Head of caudate nucleus (tissue), 42 donors: ENCODE measurements around the gene CR1L.
"Not testable (repeated sequence)": the region's sequence is repeated elsewhere in the genome, so short reads cannot be mapped to it uniquely, and the experiment has no call there.

Experiments
- DNase-seq, 42 donors: peaks; one replicate each; pipeline versions ENCODE4 v3.0.0 to v3.0.0-alpha.2; 2020 to 2021; ENCODE audit warnings: mixed read lengths in 7 of 42
- intact Hi-C: fragments of 100-400 bp; cut with DNase I; formaldehyde crosslinking; loops from one replicate; pipeline ENCODE4 v1.15.0; 2022

The CR1L gene

DNA sequence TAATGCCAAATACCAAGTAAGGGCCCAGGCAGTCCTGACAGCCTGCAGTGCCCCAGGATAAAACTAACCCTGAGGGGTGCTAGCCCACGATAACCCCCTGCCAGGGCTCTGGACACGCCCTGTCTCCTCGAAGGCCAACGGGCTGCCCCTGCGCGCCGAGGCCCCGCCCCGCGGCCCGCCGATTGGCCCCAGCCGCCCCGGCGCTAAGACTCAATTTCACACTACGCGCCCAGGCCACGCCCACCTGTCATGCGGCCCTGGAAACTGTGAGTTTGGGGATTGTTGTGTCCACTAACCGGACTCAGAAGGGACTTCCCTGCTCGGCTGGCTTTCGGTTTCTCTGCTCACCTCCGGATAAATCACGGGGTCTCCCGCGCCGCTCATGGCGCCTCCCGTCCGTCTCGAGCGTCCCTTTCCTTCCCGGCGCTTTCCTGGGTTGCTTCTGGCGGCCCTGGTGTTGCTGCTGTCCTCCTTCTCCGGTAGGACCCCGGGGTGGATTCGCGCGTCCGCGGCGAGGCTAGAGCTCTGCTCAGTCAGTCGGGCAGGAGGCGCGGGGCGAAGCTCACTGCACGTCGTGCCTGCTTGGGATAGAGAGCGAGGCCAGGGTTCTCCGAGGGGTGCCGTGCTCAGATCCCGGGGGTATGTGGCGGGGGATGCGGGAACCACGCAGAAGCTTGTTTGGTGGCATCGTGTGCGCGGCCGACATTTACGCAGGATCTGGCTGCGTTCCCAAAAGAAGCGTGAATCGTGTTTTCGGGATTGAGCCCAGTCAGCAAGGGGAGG is at the start of gene CR1L:
TSS of gene CR1L (plus strand) at position 282 of the 783 bp plus-strand sequence. CDS start at position 383, 101 bp downstream.
- intact Hi-C loops, result no loop called here
- DNase-seq, result peak; percentile 61 to 92 (median 83)

DNA sequence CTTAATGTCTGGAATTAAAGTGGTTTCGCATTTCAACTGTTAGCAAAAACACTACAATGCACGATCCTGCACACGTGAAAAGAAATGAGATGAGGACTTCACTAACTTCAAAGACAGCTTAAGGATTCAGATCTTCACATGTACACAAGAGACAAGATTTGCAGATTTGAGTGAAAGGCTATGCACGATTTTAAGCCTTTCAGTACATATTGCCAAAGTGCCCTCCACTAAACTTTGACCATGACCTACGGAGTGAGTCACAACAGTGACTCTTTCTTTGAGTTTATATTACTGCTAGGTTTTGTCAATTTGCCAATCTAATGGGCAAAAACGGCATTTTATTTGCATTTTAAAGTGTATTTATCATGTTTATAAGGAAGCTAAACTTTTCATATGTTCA is 41.2 kb upstream of the CR1L start:
- no peak for DNase-seq
- intact Hi-C loops, result no loop called here

DNA sequence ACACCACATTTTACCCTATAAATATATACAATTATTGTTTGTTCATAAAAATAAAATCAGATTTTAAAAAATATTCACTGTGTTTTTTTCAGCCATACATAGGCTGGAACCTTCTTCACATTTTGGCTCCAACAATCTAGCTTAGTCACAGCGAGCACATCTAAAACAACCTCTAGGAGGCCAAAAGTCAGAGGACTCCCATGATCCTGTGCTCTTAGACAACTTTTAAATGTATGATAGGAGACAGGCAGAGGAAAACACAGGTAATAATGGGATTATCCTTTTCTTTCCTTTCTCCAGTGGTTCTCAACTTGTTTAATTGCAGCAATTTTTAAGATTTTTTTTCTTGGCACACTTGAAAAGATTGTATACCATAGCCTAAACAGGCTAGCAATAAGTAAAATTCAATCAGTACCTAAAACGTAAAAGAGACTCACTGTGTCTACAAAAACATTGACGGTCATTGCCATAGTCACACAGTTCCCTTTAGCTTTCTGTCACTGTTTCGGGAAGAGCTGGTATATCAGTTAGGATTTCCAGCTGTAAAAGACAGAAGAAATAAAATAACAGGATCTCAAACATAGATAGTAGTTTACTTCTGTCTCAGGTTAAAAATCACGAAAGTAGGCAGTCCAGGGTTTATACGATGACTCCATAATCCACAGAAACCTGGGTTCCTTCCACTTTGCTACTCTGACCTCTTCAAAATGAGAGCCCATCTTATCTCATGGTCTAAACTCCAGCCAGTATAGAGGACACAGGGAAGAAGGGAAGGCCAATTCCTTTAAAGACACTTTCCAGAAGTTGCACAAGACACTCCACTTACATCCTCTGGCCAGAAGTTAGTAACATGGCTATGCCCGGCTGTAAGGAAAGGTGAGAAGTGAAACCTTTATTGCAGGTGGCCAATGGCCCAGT is 39.2 kb upstream of the CR1L start:
- no peak for DNase-seq
- intact Hi-C loops, result no loop called here

DNA sequence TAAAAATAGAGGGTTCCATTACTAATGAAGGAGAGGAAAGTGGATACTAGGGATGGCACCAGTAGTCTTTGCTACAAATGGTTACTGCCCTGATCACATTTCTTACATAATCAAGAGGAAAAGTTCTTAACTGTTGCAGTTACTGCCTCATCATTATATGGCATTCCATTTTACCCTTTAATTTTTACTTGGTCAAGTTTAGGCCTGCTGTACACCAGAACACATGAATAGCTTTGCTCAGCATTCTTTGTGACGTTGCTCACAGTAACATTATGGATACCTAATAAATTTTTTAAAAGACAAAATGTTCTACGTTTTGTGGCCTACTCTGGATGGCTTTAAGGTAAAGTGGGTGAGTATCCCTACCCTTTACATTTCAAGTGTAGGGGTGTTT is 38.6 kb upstream of the CR1L start:
- intact Hi-C loops, result no loop called here
- no peak for DNase-seq

DNA sequence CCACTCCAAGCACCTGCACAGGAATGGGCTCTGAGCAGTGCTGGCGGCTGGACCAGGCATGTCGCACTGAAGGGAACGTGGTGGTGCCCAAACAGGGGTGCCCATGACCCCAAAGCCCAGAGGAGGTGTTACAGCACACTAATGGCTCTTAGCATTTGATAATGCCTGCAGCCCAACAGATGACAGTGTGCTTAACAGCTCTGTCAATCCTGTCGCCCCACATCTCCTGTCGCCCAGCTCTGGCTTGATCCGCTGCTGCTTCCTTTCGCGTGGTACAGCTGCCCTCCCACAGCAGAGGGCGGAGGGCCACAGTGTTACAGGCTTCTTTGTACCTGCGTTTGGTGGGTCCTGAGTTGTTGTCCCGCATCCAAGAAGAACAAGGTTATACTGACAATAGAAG is 32.2 kb upstream of the CR1L start:
- intact Hi-C loops, result no loop called here

DNA sequence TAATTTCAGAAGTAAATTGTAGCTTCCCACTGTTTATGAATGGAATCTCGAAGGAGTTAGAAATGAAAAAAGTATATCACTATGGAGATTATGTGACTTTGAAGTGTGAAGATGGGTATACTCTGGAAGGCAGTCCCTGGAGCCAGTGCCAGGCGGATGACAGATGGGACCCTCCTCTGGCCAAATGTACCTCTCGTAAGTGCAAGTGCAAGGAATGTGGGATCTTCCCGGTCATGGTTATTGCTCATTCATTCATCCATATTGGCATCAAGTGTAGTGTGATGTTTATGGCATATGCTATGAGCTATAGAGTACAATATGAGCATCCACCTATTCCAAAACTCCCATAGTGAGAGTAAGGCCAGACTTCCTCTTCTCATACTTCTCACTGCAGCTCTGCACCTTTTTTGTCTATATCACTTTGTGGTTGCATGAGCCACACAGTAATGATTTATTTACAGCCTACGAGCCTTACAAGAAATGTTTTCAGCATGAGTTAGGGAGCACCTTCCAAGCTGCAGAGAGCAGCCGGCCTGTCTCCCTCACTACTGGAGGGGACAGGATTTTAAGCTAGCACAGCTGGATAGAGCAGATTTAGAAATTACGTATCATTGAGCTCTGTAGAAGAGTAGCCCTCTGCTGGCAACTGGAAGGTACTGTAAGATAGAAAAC is 24.9 kb upstream of the CR1L start:
- DNase-seq, result peak in 22 of 42 donors; percentile 4 to 67 (median 40)
- intact Hi-C loops, result no loop called here

More for the DNA sequence above, 32.2 kb upstream of the CR1L start:
- no peak for DNase-seq

DNA sequence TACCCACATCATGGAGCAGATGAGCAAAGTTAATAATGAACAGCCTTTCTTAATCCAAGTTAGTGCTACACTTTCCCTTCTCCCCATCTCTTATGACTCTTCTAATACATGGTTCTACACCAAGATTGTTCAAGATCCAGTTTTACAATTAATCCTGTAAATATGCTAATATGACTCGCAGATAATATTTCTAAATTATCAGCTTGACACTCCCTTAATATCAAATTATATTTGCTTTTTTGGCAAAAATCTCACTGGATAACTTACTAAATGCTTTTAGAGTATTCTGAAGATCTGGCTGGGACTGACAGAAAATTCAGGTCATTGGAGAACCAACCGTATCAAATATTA is 24.4 kb upstream of the CR1L start:
- no peak for DNase-seq
- intact Hi-C loops, result no loop called here

DNA sequence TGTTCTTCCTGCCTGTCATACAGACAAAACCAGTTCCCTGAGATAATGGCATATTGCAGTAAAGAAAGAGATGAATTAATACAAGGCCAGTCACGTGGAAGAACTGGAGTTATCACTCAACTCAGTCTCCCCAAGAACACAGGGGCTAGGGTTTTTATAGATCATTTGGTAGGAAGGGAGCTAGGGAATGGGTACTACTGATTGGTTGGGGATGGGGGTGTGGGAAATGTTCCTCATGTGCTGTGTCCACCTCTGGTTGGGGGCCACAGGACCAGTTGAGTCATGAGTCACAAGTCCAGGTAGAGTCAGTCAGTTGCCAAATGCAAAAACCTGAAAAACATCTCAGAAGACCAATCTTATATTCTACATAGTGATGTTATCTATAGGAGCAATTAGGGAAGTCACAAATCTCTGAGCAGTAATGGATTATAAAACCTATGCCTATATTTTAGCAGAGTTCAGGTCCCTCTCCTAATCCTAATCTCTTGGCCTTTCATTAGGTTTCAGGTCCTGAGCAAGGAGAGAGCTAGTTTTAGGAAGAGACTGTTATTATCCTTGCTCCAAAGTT is 19.3 kb upstream of the CR1L start:
- intact Hi-C loops, DNase-seq: not testable (repeated sequence)

DNA sequence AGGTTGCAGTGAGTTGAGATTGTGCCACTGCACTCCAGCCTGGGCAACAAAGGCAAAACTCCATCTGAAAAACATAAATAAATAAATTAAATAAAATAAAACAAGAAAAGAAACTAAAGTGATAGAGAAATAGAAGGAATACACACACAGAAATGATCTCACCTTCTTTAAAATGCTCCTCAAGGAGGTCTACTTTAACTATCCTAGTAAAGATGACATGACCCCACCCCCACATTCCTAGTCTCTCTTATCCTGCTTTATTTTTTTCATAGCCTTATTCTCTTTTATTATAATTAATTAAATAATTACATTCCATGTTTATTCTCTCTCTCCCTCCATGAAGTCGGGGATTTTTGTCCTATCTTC is 18.0 kb upstream of the CR1L start:
- intact Hi-C loops, result no loop called here
- DNase-seq, result no peak

DNA sequence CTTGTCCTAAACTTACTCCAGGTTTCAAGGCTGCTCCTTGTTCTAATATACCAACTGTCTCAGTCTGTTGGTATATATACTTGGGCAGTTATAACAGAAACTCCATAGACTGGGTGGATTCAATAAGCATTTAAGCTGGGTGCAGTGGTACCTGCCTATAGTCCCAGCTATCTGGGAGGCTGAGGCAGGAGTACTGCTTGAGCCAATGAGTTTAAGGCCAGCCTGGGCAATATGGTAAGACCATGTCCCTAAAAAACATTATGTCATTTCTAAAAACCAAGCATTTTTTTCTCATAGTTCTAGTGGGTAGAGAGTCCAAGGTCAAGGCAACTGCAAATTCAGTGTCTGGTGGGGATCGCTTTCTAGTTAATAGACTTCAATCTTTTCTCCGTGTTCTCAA is 17.4 kb upstream of the CR1L start:
- intact Hi-C loops, result no loop called here
- DNase-seq, result no peak

DNA sequence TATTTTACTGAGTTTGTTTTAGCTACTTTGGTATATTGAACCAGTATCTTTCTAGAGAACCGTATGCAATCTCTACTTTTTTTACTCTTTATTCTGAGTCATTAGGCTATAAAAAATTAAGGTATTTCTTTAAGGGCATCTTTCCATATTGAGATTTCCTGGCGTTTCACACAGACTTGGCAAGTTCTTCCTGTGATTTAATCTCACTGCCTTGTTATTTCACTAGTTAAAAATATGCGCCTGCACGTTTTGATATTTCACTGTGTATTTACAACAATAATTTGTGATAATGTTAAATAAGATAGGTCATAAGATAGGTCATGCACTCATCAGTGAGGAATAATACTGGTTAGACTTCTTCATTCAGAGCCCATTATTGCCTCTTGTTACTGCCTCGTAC is 16.2 kb upstream of the CR1L start:
- intact Hi-C loops, result no loop called here
- DNase-seq, result no peak

DNA sequence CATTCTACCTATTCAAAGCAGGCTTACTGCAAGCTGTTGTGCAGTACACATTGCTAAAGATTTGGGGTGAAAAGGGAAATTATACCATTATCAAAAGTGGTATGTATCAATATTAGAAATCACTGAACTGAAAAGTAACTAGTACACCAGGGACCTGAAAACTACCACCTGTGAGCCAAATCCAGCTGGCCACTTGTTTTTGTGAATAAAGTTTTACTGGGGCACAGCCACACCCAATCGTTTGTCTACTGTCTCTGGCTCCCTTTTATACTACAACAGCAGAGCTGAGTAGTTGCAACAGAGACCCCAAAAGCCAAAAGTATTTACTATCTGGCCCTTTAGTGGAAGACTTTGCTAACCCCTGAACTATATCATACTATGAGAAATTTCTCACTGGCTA is 13.8 kb upstream of the CR1L start:
- intact Hi-C loops, result no loop called here
- DNase-seq, result no peak

DNA sequence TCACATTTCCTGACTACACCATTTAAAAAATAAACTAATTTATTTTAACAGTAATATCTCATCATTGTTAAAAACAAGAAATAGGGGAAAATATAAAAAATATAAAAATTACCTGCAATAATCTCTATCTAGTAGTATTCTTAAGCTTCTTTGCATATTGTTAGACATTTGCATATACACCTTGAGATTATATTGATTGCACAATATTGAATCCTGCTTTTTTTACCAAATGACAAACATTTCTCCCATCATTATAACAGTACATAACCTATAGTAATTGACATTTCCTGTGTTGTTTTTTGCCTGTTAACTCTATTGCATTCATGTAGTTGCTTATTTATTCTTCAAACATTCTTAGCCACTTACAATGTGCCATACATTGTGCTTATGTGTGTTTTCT is 11.7 kb upstream of the CR1L start:
- intact Hi-C loops, result no loop called here
- no peak for DNase-seq

DNA sequence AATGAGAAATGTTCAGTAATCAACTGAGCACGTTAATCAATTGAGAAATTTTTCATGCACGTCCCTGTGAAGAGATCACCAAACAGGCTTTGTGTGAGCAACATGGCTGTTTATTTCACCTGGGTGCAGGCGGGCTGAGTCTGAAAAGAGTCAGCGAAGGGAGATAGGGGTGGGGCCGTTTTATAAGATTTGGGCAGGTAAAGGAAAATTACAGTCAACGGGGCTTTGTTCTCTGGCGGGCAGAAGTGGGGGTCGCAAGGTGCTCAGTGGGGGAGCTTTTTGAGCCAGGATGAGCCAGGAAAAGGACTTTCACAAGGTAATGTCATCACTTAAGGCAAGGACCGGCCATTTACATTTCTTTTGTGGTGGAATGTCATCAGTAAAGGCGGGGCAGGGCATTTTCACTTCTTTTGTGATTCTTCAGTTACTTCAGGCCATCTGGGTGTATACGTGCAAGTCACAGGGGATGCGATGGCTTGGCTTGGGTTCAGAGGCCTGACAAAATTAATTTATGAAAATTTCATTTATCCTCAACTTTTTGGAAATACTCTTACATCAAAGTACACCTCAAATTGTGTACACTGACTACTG is 11.1 kb upstream of the CR1L start:
- intact Hi-C loops, DNase-seq: not testable (repeated sequence)

DNA sequence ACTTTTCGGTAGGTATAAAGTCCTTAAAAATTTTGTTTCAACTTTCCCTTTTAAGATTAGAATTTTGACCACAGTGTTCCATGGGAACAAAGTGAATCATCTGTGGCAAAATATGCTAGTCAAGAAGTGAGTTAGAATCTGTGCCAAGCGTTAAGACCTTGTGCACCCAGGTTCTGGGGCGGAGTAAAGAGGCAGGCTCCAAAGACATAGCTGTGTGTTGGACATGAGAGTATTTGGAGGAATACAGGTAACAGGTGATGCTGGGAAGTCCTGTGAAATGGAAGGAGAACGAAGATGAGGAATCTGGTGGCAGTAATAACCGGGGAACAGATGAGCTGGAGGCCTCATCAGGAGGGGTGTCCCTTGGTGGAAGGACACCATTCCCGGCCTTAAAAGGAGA is 10.6 kb upstream of the CR1L start:
- intact Hi-C loops, DNase-seq: not testable (repeated sequence)

DNA sequence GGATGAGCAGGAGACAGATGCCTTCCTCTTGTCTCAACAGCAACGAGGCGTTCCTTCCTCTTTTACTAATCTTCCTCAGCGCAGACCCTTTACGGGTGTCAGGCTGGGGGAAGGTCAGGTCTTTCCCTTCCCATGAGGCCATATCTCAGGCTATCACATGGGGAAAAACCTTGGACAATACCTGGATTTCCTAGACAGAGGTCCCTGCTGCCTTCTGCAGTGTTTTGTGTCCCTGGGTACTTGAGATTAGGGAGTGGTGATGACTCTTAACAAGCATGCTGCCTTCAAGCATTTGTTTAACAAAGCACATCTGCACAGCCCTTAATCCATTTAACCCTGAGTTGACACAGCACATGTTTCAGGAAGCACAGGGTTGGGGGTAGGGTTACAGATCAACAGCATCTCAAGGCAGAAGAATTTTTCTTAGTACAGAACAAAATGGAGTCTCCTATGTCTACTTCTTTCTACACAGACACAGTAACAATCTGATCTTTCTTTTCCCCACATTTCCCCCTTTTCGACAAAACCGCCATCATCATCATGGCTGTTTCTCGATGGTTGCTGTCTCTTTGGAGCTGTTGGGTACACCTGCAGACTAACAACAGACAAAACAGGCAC is 9.3 kb upstream of the CR1L start:
- intact Hi-C loops, DNase-seq: not testable (repeated sequence)

DNA sequence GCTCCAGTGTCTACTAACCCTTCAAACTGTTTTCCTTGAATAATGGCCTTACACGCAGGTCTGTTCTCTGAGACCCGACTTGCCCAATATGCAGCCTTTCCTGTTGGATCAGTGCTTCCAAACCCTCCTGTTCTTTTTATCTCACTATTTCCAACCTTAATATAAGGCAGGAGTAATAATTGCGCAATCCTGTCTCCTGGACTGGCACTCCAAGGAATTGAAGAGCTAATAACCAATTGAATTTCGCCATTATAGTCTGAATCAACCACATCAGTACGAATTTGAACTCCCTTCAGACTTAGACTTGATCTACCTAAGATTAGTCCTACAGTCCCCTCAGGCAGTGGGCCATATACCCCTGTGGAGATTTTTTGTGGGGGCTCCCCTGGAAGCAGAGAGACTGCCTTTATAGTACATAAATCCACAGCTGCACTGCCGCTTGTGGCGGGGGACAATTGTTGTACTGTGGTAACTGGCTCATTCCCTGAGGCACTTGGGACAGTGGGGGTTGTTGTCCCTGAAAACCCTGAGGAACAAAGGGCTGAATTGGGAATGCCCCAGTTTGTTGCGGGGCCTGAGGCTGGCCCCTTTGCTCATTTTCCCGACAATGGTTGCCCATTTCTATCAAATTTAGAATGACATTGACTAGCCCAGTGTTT is 6.3 kb upstream of the CR1L start:
- intact Hi-C loops, result not testable (repeated sequence)
- peak in 41 of 42 donors; percentile 27 to 82 (median 60) for DNase-seq

DNA sequence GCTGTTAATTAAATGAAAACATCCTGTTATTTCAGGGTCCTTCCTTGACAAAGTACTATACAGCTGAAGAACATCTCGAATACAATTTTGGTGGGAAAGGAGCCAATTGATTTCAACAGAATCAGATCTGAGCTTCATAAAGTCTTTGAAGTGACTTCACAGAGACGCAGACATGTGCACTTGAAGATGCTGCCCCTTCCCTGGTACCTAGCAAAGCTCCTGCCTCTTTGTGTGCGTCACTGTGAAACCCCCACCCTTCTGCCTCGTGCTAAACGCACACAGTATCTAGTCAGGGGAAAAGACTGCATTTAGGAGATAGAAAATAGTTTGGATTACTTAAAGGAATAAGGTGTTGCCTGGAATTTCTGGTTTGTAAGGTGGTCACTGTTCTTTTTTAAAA is 5.6 kb upstream of the CR1L start:
- intact Hi-C loops, DNase-seq: not testable (repeated sequence)
